H1 (cell line): ENCODE measurements around the gene CYP4F3. TPM values are rescaled to one million over a fixed set of nuclear protein-coding genes. Genes with fewer than 3 reads are reported as not detected.

Experiments
- ATF3 ChIP-seq: IDR thresholded peaks from 2 replicates; pipeline ENCODE4 v1.6.1; 2011; ENCODE audit warnings: low read depth, mild to moderate bottlenecking, low read length; ENCODE audit not compliant: insufficient read depth
- CREB1 ChIP-seq: IDR thresholded peaks from 2 replicates; pipeline ENCODE4 v1.6.1; 2012; ENCODE audit warnings: inconsistent platforms
- E2F6 ChIP-seq: IDR thresholded peaks from 2 replicates; pipeline ENCODE4 v1.6.1; 2012; ENCODE audit warnings: inconsistent platforms
- FOSL1 ChIP-seq: IDR thresholded peaks from 2 replicates; pipeline ENCODE4 v1.6.1; 2011; ENCODE audit warnings: mild to moderate bottlenecking, low read depth, low read length, moderate library complexity; ENCODE audit not compliant: insufficient read depth
- HDAC2 ChIP-seq, 2 experiments: fragments of 300-600 bp in 1 of 2; sonication (generic) in 1 of 2; IDR thresholded peaks; 2 replicates each; pipeline ENCODE4 v1.6.1; 2011 to 2012; ENCODE audit warnings: low read depth in 2 of 2, low read length in 2 of 2, mild to moderate bottlenecking in 2 of 2, moderate library complexity in 2 of 2, borderline replicate concordance in 1 of 2, inconsistent platforms in 1 of 2
- POLR2A ChIP-seq, 2 experiments: IDR thresholded peaks; 1 replicate in 1 of 2; 2 replicates in 1 of 2; pipeline ENCODE4 v1.6.1; 2011; ENCODE audit warnings: low read depth in 2 of 2, low read length in 2 of 2, mild to moderate bottlenecking in 2 of 2; ENCODE audit errors: control extremely low read depth in 1 of 2
- TAF7 ChIP-seq: optimal IDR thresholded peaks from 2 replicates; pipeline ENCODE3; 2011; ENCODE audit warnings: low read depth, mild to moderate bottlenecking, inconsistent platforms, low read length, moderate library complexity, borderline replicate concordance
- polyA plus RNA-seq, 7 experiments: library from polyadenylated mRNA; depleted of rRNA in 3 of 7; stranded (reverse) in 5 of 7; unstranded in 2 of 7; fragments of >200 nt in 5 of 7; fragments of 200-250 nt in 2 of 7; gene quantifications; 1 replicate in 5 of 7; 2 replicates in 1 of 7; 4 replicates in 1 of 7; pipeline versions ENCODE4 v1.2.1 to v1.2.3, GENCODE V29; 2011 to 2013; ENCODE audit warnings: missing spikeins in 2 of 7, mixed read lengths in 2 of 7
- total RNA-seq: library from RNA; stranded (reverse); fragmentation: NEBNext Ultra II Directional; extraction: Animal tissue kit (Norgen Biotek cat#: 25700); gene quantifications from 2 replicates; pipeline ENCODE4 v1.2.1, GENCODE V29; 2021

Gene CYP4F3
- total and polyA plus RNA-seq, 2 of the 8 experiments (the other 6 are each of a cell fraction or from before 2014, with no cell fraction given) = not detected

GRCh38 chr19:15669891-15670290 is 29.2 kb downstream of the CYP4F3 start (continued):
- TF ChIP-seq POLR2A (IDR thresholded peaks at IDR 0.05; ENCODE audit: control extremely low read depth in 1 of 2, low read depth in 2 of 2, low read length in 2 of 2) = no peak
- no peak for TF ChIP-seq E2F6
- TF ChIP-seq FOSL1 = no peak
- TF ChIP-seq CREB1 = no peak
- TF ChIP-seq TAF7 = no peak
- no peak for TF ChIP-seq HDAC2 (IDR thresholded peaks at IDR 0.05; ENCODE audit: borderline replicate concordance in 1 of 2, low read depth in 2 of 2, low read length in 2 of 2)
- no peak for TF ChIP-seq ATF3
